Heart left ventricle (tissue), 13 donors: ENCODE data around the gene HIC1.

Experiments
- CTCF ChIP-seq, 12 donors: fragments of 200-600 bp; sonication (generic) in 4 of 12; IDR thresholded peaks; one replicate each; pipeline versions ENCODE4 v1.5.0 to v1.8.0; 2018 to 2022; ENCODE audit warnings: antibody characterized with exemption in 12 of 12, mild to moderate bottlenecking in 5 of 12
- POLR2A ChIP-seq, 2 donors: fragments of 450-650 bp; IDR thresholded peaks; one replicate each; pipeline ENCODE4 v1.6.1; 2017; ENCODE audit warnings: antibody characterized with exemption in 2 of 2, mild to moderate bottlenecking in 2 of 2, moderate library complexity in 2 of 2
- donor health status: ischemic (EF 13 %, LVEDD 7.1; RV severe dilation, severe dysfunction).
- donor health status: DM: no; HTN: yes; CAD: no.
- donor health status: DM: no; HTN: no; CAD: no.
- donor health status: ischemic (EF 25% LVEDD 6.9; RV normal size, moderate dysfunction).
- donor health status: ischemic (EF 25% LVEDD 5.7; RV mildly dilated, moderate dysfunction).
- donor health status: ischemic (EF 35%, LVEDD 5.7; RV mildly dilated, moderate dysfunction).
- donor health status: nonischemic (EF 11% LVEDD 7.7; RV severe dilation, severe dysfunction).
- donor health status: DM: yes; HTN: yes; CAD: no.
- donor health status: PGD.
- donor health status: ischemic (EF 29% LVEDD 5.4; RV normal size, mild dysfunction).
- donor health status: nonischemic (EF 23%, LVEDD 6.1; RV moderate dilation, normal function).

- peak in 9 of 12 donors; percentile 5 to 56 (median 23) for TF ChIP-seq CTCF (IDR thresholded peaks at IDR 0.05)
- no peak for TF ChIP-seq POLR2A (IDR thresholded peaks at IDR 0.05)
Measured at GRCh38 chr17:2064980-2065785, 10.3 kb downstream of the HIC1 start.
